GM12891 (cell line): ENCODE measurements around the gene SHC4.

Experiments
- DNase-seq: peaks from one replicate; pipeline ENCODE4 v3.0.0; 2011; ENCODE audit warnings: low spot score; ENCODE audit not compliant: insufficient read length
- FAIRE-seq: peaks from 2 replicates; lab custom pipeline; 2011; peaks lifted over from hg19 to GRCh38; lab: Jason Lieb, UNC
- PAX5 ChIP-seq: IDR thresholded peaks from 2 replicates; pipeline ENCODE4 v1.6.1; 2011; ENCODE audit warnings: low read length, moderate library complexity, mild to moderate bottlenecking; ENCODE audit not compliant: insufficient read depth, severe bottlenecking
- POLR2A ChIP-seq: IDR thresholded peaks from 2 replicates; pipeline ENCODE4 v1.6.1; 2011; ENCODE audit warnings: low read depth, low read length, control low read depth
- POLR2AphosphoS5 ChIP-seq: IDR thresholded peaks from 2 replicates; pipeline ENCODE4 v1.6.1; 2011; ENCODE audit warnings: low read depth, low read length, control low read depth
- POU2F2 ChIP-seq: IDR thresholded peaks from 2 replicates; pipeline ENCODE4 v1.6.1; 2011; ENCODE audit warnings: low read depth, mild to moderate bottlenecking, control low read depth, low read length, moderate library complexity
- SPI1 ChIP-seq: IDR thresholded peaks from 2 replicates; pipeline ENCODE4 v1.6.1; 2011; ENCODE audit warnings: low read depth, low read length, control low read depth
- TAF1 ChIP-seq: IDR thresholded peaks from 2 replicates; pipeline ENCODE4 v1.6.1; 2011; ENCODE audit warnings: low read depth, low read length, control low read depth

SHC4 gene

GRCh38 chr15:48781017-48781416 is 182.7 kb downstream of the SHC4 start:
- DNase-seq = no peak
- TF ChIP-seq PAX5 = no peak
- no peak for TF ChIP-seq POU2F2
- no peak for TF ChIP-seq SPI1
- no peak for TF ChIP-seq TAF1
- no peak for TF ChIP-seq POLR2AphosphoS5
- TF ChIP-seq POLR2A = no peak
- no peak for FAIRE-seq

- no peak for TF ChIP-seq POLR2AphosphoS5
- no peak for TF ChIP-seq POLR2A
- TF ChIP-seq PAX5 = no peak
- TF ChIP-seq POU2F2 = no peak
- TF ChIP-seq SPI1 = no peak
- TF ChIP-seq TAF1 = no peak
- DNase-seq = no peak
- no peak for FAIRE-seq
Measured at GRCh38 chr15:48778331-48778730, 185.4 kb downstream of the SHC4 start.

GRCh38 chr15:48777645-48778330 is 185.9 kb downstream of the SHC4 start:
- FAIRE-seq (no peak), DNase-seq (no peak)
- TF ChIP-seq SPI1 = no peak
- no peak for TF ChIP-seq POU2F2
- no peak for TF ChIP-seq PAX5
- no peak for TF ChIP-seq POLR2AphosphoS5
- no peak for TF ChIP-seq TAF1

- DNase-seq (no peak), FAIRE-seq (no peak)
- TF ChIP-seq SPI1 (no peak), POU2F2 (no peak), POLR2AphosphoS5 (no peak), PAX5 (no peak), POLR2A (no peak), TAF1 (no peak)
Measured at GRCh38 chr15:48775546-48775945, 188.2 kb downstream of the SHC4 start.

DNA sequence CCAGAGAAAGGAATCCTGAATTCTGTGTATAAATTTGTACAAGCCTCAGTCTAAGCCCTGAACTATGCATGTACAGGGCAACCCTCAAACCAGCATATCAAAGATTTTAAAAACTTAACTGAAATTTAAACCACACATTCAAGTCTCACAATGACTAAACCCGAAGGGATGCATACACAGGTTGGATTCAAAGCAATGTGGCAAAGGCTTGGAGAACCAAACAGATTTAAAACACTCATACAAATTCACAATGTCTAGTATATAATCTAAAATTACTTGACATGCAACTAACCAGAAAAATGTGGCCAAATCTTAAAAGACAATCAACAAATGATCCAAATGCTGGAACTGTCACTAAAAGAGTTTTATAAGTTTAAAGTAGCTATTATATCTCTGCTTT is 189.2 kb downstream of the SHC4 start:
- no peak for TF ChIP-seq POLR2AphosphoS5
- TF ChIP-seq POU2F2 = no peak
- no peak for TF ChIP-seq PAX5
- TF ChIP-seq POLR2A = no peak
- TF ChIP-seq SPI1 = no peak
- no peak for TF ChIP-seq TAF1
- no peak for DNase-seq
- no peak for FAIRE-seq
